ENCODE measurements around the gene KRTAP5-4. TPM values are rescaled to one million over a fixed set of nuclear protein-coding genes. Genes with fewer than 3 reads are reported as not detected.
A peak's percentile ranks its signal among the peaks of the same experiment; 100 is the strongest.

KRTAP5-4 gene
- total RNA-seq, 2 donors from 2014 or later, result not detected

DNA sequence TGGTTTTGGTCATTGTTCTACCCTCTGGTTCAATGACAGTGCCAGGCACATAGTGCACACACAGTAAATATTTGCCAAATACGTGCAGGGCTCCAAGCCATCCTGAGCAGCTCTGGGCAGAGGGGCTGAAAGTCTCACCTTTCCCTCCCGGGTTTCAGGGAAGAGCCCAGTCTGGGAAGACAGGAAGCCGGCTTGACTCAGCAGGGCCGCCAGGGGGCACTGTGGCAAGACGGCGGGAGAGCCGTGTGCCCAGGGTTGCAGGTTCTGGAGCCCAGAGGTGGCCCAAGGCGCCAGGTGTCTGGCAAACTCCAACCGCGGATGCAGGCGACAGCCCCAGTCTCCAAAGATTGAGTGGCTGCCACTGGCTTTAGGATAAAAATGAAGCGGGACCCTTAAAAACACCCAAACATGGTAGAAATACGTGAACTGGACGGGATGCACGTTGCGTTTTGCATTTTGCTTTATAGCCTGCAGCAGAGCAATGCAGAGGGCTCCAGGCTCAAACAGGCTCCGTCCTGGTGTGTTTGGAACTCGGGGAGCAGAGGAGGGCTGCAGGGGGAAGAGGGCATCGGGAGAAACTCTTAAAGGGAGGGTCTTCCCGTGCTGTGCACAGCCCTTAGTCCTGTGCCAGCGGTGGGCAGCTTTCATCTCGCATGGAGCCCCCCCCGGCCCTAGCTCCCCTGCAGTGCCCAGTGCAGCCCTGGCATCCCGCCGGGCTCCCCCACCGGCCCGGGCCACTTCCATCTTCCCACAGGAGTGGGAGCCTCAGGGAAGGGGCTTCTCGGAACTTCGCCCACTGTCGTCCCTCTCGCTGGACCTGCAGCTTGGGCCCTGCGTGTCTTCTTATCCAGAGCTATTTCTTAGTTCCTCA, 18.4 kb upstream of the KRTAP5-4 start:
- Histone ChIP-seq H3K36me3 (no peaks in the 10 kb centered on the region), H3K9me3 (no peaks in the 10 kb centered on the region), H3K9ac (ENCODE audit: low read depth in 2 of 2, low read length in 2 of 2) (no peak overlapping the region), H3K27me3 (no peaks in the 10 kb centered on the region), H3K4me3 (no peak overlapping the region), H3K27ac (no peak overlapping the region), H3K4me1 (peaks cover 10% of the 10 kb centered on the region)
- peak; percentile 59 for DNase-seq
- intact Hi-C loops (cut with DNase I), result no loop called here
- TF ChIP-seq, protein P1, sequence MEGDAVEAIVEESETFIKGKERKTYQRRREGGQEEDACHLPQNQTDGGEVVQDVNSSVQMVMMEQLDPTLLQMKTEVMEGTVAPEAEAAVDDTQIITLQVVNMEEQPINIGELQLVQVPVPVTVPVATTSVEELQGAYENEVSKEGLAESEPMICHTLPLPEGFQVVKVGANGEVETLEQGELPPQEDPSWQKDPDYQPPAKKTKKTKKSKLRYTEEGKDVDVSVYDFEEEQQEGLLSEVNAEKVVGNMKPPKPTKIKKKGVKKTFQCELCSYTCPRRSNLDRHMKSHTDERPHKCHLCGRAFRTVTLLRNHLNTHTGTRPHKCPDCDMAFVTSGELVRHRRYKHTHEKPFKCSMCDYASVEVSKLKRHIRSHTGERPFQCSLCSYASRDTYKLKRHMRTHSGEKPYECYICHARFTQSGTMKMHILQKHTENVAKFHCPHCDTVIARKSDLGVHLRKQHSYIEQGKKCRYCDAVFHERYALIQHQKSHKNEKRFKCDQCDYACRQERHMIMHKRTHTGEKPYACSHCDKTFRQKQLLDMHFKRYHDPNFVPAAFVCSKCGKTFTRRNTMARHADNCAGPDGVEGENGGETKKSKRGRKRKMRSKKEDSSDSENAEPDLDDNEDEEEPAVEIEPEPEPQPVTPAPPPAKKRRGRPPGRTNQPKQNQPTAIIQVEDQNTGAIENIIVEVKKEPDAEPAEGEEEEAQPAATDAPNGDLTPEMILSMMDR (IDR thresholded peaks at IDR 0.05), result peak; percentile 81

DNA sequence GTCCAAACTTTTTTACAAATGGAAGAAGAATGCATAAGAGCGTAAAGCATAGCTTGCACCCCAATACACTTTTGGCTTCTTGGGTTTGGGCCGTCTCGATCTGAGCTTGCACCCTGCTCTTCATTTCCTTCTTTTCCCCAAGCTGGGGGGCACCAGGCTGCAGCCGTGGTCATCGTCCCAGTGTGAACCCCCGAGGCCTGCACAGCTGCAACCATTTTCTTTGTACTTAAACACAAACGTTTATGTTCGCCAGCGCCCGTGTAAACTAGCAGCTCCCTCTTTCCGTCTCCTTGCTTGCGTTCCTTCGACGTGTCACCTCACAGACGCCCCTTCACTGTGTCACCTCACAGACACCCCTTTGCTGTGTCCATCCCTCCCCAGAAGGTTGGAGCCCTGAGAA, 17.7 kb upstream of the KRTAP5-4 start:
- Histone ChIP-seq H3K27ac (peak overlapping the region; percentile 68), H3K9me3 (no peaks in the 10 kb centered on the region), H3K9ac (ENCODE audit: low read depth in 2 of 2, low read length in 2 of 2) (peak overlapping the region in 1 of 2 donors; percentile 43), H3K4me3 (no peak overlapping the region), H3K4me1 (peaks cover 10% of the 10 kb centered on the region), H3K27me3 (no peaks in the 10 kb centered on the region), H3K36me3 (no peaks in the 10 kb centered on the region)
- intact Hi-C loops (cut with DNase I), result no loop called here
- TF ChIP-seq, protein P1 (IDR thresholded peaks at IDR 0.05), result no peak
- no peak for DNase-seq

DNA sequence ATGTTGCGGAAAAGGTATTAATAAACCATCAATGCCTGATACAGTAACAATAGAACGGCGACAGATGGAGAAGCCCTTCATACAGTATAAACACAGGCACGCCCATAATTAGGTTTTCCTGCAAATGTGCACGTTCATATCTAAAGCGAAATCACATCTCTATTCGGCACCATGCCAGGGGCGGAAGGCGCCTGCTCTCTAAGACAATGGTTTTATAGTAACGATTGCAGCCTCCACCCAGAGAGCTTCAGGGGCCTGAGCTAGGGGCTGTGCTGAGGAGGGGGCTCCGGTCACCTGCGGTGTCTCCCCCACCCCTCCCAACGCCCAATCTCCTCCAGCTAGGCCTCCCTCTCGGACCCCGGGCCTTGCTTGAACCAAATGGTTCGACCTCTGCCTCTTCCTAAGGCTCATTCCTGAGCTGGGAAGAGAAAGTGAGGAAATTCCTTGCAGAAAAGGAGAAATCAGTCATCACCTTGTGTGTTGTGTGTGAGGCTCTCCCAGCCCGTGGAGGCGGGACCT, 17.2 kb upstream of the KRTAP5-4 start:
- Histone ChIP-seq H3K27ac (peak overlapping the region; percentile 68), H3K27me3 (no peaks in the 10 kb centered on the region), H3K4me3 (no peak overlapping the region), H3K9me3 (no peaks in the 10 kb centered on the region), H3K36me3 (no peaks in the 10 kb centered on the region), H3K4me1 (peaks cover 10% of the 10 kb centered on the region), H3K9ac (ENCODE audit: low read depth in 2 of 2, low read length in 2 of 2) (peak overlapping the region in 1 of 2 donors; percentile 43)
- intact Hi-C loops (cut with DNase I), result no loop called here
- TF ChIP-seq, protein P1 (IDR thresholded peaks at IDR 0.05), result no peak
- DNase-seq, result peak; percentile 93

DNA sequence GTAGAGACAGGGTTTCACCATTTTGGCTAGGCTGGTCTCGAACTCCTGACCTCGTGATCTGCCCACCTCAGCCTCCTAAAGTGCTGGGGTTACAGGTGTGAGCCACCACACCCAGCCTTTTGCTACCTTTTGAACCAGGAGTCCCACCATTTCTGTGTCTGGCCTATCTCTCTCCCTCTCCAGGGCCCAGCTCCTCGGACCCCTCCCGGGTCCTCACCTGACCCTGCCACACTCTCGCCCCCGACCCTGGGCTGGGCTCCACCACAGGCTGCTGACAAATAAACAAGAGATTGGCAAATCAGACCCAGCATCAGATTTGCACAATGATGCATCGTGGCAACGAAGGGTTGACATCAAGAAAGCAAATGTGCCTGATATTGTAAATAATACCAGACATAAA, 16.4 kb upstream of the KRTAP5-4 start:
- Histone ChIP-seq H3K9me3 (no peaks in the 10 kb centered on the region), H3K9ac (ENCODE audit: low read depth in 2 of 2, low read length in 2 of 2) (no peak overlapping the region), H3K36me3 (no peaks in the 10 kb centered on the region), H3K4me3 (no peak overlapping the region), H3K27me3 (no peaks in the 10 kb centered on the region), H3K4me1 (peaks cover 10% of the 10 kb centered on the region), H3K27ac (peak overlapping the region; percentile 68)
- intact Hi-C loops (cut with DNase I), result no loop called here
- no peak for DNase-seq
- TF ChIP-seq, protein P1 (IDR thresholded peaks at IDR 0.05), result no peak

DNA sequence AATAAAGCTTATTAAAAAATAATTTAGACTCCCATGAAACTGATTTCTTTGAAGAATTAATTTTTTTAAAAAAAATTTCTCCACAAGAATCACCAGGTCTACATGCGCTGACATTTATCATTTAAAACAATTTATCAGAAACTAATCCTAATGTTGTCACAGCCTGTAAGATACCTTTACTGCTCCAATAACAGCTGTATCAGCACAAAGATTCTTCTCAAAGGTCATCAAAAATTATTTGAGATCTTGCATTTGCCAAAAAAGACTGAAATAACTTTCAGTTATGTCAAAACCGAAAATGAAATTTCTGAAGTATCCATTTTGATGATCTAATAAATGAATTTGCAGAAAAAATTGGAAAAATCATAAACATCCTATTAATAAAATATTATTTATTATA, 15.7 kb upstream of the KRTAP5-4 start:
- intact Hi-C loops (cut with DNase I), result no loop called here
- H3K9ac ChIP-seq (ENCODE audit: low read depth in 2 of 2, low read length in 2 of 2), result no peak overlapping the region
- no peak for DNase-seq
- TF ChIP-seq, protein P1 (IDR thresholded peaks at IDR 0.05), result no peak
- peaks cover 10% of the 10 kb centered on the region for H3K4me1 ChIP-seq
- H3K27ac ChIP-seq, result no peak overlapping the region
- H3K36me3 ChIP-seq, result no peaks in the 10 kb centered on the region
- no peak overlapping the region for H3K4me3 ChIP-seq
- no peaks in the 10 kb centered on the region for H3K9me3 ChIP-seq
- no peaks in the 10 kb centered on the region for H3K27me3 ChIP-seq
